Left hindlimb (tissue), 1 donor: ENCODE results near the gene CFAP99.

Experiments used
- DNase-seq: peaks from one replicate; pipeline ENCODE4 v3.0.0-alpha.2; 2018

Gene CFAP99

GRCh38 chr4:2478229-2478628 lies 59.5 kb downstream of the CFAP99 start:
- DNase-seq: no peak

GRCh38 chr4:2480649-2481048 lies 61.9 kb downstream of the CFAP99 start:
- no peak for DNase-seq

GRCh38 chr4:2482192-2482591 lies 63.4 kb downstream of the CFAP99 start:
- DNase-seq: no peak

- no peak for DNase-seq
These were observed 63.9 kb downstream of the CFAP99 start for GRCh38 chr4:2482693-2483092.

- no peak for DNase-seq
These were observed 64.5 kb downstream of the CFAP99 start for GRCh38 chr4:2483237-2483636.

GRCh38 chr4:2484185-2484584 lies 65.4 kb downstream of the CFAP99 start:
- DNase-seq: no peak

GRCh38 chr4:2484993-2485392 lies 66.2 kb downstream of the CFAP99 start:
- peak; percentile 62 for DNase-seq

GRCh38 chr4:2485956-2486355 lies 67.2 kb downstream of the CFAP99 start:
- DNase-seq: no peak

- no peak for DNase-seq
These were observed 68.2 kb downstream of the CFAP99 start for GRCh38 chr4:2486981-2487380.

- no peak for DNase-seq
These were observed 68.9 kb downstream of the CFAP99 start for GRCh38 chr4:2487632-2488031.

GRCh38 chr4:2489081-2489805 lies 70.5 kb downstream of the CFAP99 start:
- no peak for DNase-seq

GRCh38 chr4:2489841-2490552 lies 71.2 kb downstream of the CFAP99 start:
- DNase-seq: no peak

GRCh38 chr4:2492970-2493369 lies 74.2 kb downstream of the CFAP99 start:
- no peak for DNase-seq

- no peak for DNase-seq
These were observed 76.2 kb downstream of the CFAP99 start for GRCh38 chr4:2494992-2495391.

- DNase-seq: no peak
These were observed 78.6 kb downstream of the CFAP99 start for GRCh38 chr4:2497324-2497723.

- DNase-seq: no peak
These were observed 79.2 kb downstream of the CFAP99 start for GRCh38 chr4:2497931-2498330.

GRCh38 chr4:2500547-2500946 lies 81.8 kb downstream of the CFAP99 start:
- no peak for DNase-seq

- DNase-seq: no peak
These were observed 82.4 kb downstream of the CFAP99 start for GRCh38 chr4:2501034-2501594.

GRCh38 chr4:2503809-2504208 lies 85.1 kb downstream of the CFAP99 start:
- DNase-seq: no peak

- DNase-seq: no peak
These were observed 88.5 kb downstream of the CFAP99 start for GRCh38 chr4:2507259-2507658.

- no peak for DNase-seq
These were observed 89.1 kb downstream of the CFAP99 start for GRCh38 chr4:2507855-2508254.

- no peak for DNase-seq
These were observed 91.8 kb downstream of the CFAP99 start for GRCh38 chr4:2510351-2511259.

- DNase-seq: no peak
These were observed 92.9 kb downstream of the CFAP99 start for GRCh38 chr4:2511645-2512131.
